Activated gamma-delta T cell (primary cell): ENCODE measurements around the gene BSPRY.
"Not testable (repeated sequence)": the region's sequence is repeated elsewhere in the genome, so short reads cannot be mapped to it uniquely, and the experiment has no call there.

Experiments used
- DNase-seq: peaks from one replicate; lab custom pipeline; 2025; lab: John Stamatoyannopoulos, UW

Gene BSPRY

GRCh38 chr9:113370806-113371325, 21.5 kb downstream of the BSPRY start:
- no peak for DNase-seq

GRCh38 chr9:113372059-113372458, 22.7 kb downstream of the BSPRY start:
- no peak for DNase-seq

- DNase-seq: no peak
Measured at GRCh38 chr9:113373256-113373655, 23.9 kb downstream of the BSPRY start.

- no peak for DNase-seq
Measured at GRCh38 chr9:113373676-113374392, 24.5 kb downstream of the BSPRY start.

- no peak for DNase-seq
Measured at GRCh38 chr9:113375057-113376023, 26.0 kb downstream of the BSPRY start.

GRCh38 chr9:113376634-113377567, 27.6 kb downstream of the BSPRY start, which contains the start of gene HDHD3:
TSS of gene HDHD3 (minus strand) at chr9:113376986. CDS start at chr9:113374354, 2,632 bp downstream.
- peak; percentile 61 for DNase-seq

- not testable (repeated sequence) for DNase-seq
Measured at GRCh38 chr9:113379094-113379828, 29.9 kb downstream of the BSPRY start.

GRCh38 chr9:113379829-113380210, 30.5 kb downstream of the BSPRY start:
- not testable (repeated sequence) for DNase-seq

- DNase-seq: no peak
Measured at GRCh38 chr9:113380869-113381378, 31.6 kb downstream of the BSPRY start.

- DNase-seq: not testable (repeated sequence)
Measured at GRCh38 chr9:113381441-113381840, 32.1 kb downstream of the BSPRY start.

GRCh38 chr9:113381909-113382411, 32.6 kb downstream of the BSPRY start:
- DNase-seq: no peak

GRCh38 chr9:113386571-113387393, 37.4 kb downstream of the BSPRY start:
- DNase-seq: no peak

- DNase-seq: no peak
Measured at GRCh38 chr9:113387560-113388230, 38.4 kb downstream of the BSPRY start.

- DNase-seq: no peak
Measured at GRCh38 chr9:113388833-113389232, 39.5 kb downstream of the BSPRY start.

- no peak for DNase-seq
Measured at GRCh38 chr9:113389451-113389850, 40.1 kb downstream of the BSPRY start.

- no peak for DNase-seq
Measured at GRCh38 chr9:113390192-113390960, 41.0 kb downstream of the BSPRY start.

GRCh38 chr9:113391917-113392316, 42.6 kb downstream of the BSPRY start:
- DNase-seq: no peak

GRCh38 chr9:113393281-113393680, 43.9 kb downstream of the BSPRY start:
- no peak for DNase-seq
